ENCODE data around the gene XRN2.

XRN2 gene, protein sequence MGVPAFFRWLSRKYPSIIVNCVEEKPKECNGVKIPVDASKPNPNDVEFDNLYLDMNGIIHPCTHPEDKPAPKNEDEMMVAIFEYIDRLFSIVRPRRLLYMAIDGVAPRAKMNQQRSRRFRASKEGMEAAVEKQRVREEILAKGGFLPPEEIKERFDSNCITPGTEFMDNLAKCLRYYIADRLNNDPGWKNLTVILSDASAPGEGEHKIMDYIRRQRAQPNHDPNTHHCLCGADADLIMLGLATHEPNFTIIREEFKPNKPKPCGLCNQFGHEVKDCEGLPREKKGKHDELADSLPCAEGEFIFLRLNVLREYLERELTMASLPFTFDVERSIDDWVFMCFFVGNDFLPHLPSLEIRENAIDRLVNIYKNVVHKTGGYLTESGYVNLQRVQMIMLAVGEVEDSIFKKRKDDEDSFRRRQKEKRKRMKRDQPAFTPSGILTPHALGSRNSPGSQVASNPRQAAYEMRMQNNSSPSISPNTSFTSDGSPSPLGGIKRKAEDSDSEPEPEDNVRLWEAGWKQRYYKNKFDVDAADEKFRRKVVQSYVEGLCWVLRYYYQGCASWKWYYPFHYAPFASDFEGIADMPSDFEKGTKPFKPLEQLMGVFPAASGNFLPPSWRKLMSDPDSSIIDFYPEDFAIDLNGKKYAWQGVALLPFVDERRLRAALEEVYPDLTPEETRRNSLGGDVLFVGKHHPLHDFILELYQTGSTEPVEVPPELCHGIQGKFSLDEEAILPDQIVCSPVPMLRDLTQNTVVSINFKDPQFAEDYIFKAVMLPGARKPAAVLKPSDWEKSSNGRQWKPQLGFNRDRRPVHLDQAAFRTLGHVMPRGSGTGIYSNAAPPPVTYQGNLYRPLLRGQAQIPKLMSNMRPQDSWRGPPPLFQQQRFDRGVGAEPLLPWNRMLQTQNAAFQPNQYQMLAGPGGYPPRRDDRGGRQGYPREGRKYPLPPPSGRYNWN

GRCh38 chr20:21303061-21303871, at the start of gene XRN2:
XRN2 (plus strand) TSS chr20:21303331; CDS start chr20:21303399, 68 bp downstream.
- DNase-seq, result peak; percentile 95 to 97

- DNase-seq, result no peak
Measured at GRCh38 chr20:21257192-21257591, 45.9 kb upstream of the XRN2 start.

GRCh38 chr20:21258411-21258810, 44.7 kb upstream of the XRN2 start:
- no peak for DNase-seq

- no peak for DNase-seq
Measured at GRCh38 chr20:21259346-21259745, 43.8 kb upstream of the XRN2 start.

DNA sequence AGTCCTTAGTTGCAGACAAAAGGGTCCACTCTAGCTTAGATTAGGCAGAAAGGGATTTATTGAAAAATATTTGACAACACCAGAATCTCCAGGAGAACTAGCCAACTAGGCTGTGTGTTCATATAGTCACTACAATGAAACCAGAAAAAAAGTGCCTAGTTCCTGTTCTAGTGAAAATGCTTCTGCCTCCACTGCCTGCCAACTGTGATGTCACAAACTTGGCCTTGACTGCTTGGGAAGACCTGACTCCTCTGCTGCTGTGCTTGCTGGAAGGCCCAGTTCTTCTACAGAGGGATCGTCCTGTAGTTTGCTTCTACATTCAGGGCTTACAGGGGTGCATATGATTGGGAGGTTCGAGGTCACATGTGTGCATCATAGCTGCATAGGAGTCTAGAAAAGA, 40.3 kb upstream of the XRN2 start:
- peak; percentile 6 to 12 for DNase-seq

- no peak for DNase-seq
Measured at GRCh38 chr20:21265261-21266190, 37.6 kb upstream of the XRN2 start.

- no peak for DNase-seq
Measured at GRCh38 chr20:21266191-21266536, 37.0 kb upstream of the XRN2 start.

- no peak for DNase-seq
Measured at GRCh38 chr20:21269772-21270171, 33.4 kb upstream of the XRN2 start.

DNA sequence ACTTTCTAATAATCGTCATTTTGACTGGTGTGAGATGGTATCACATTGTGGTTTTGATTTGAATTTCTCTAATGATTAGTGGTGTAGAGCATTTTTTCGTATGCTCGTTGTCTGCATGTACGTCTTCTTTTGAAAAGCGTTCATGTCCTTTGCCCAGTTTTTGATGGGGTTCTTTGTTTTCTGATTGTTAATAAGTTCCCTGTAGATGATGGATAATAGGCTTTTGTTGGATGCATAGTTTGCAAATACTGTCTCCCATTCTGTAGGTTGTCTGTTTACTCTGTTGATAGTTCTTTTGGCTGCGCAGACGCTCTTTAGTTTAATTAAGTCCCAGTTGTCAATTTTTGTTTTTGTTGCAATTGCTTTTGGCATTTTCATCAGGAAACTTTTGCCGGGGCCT, 32.3 kb upstream of the XRN2 start:
- DNase-seq, result no peak

GRCh38 chr20:21272279-21272678, 30.9 kb upstream of the XRN2 start:
- DNase-seq, result no peak

DNA sequence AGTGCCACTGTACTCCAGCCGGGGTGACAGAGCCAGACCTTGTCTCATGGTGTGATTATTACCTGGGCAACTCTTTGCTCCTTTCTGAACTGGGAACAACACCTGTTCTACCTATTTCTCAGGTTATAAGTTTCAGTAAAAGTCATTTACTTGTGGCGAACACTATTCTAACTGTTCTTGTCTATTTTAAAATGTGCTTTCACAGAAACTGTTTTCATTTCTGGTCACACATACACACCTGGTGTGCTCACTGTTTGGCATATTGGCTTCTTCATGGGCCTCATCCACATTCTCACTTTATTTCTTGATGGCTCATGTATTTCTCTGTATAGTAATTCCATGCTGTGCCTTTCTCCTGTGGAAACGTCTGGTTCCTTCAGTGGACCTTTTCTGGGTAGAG, 30.5 kb upstream of the XRN2 start:
- DNase-seq, result no peak

- DNase-seq, result no peak
Measured at GRCh38 chr20:21273755-21274386, 29.3 kb upstream of the XRN2 start.

DNA sequence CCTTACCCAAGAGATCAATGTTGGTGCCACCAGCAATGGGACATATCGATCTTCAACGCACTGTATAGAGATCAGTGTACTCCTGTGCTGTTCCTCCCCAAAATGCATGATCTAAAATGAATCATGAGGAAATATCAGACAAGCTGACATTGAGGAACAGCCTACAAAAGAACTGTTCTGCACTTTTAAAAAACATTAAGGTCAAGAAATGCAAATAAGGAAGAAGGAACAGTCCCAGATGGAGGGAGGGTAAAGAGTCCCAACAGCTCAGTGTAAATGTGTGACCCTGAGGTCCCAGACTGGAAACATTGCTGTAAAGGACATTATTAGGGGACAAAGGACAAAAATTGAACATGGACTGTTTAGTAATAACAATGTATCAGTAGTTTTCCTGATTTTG, 24.3 kb upstream of the XRN2 start:
- DNase-seq, result no peak

- DNase-seq, result no peak
Measured at GRCh38 chr20:21279706-21280521, 23.2 kb upstream of the XRN2 start.

DNA sequence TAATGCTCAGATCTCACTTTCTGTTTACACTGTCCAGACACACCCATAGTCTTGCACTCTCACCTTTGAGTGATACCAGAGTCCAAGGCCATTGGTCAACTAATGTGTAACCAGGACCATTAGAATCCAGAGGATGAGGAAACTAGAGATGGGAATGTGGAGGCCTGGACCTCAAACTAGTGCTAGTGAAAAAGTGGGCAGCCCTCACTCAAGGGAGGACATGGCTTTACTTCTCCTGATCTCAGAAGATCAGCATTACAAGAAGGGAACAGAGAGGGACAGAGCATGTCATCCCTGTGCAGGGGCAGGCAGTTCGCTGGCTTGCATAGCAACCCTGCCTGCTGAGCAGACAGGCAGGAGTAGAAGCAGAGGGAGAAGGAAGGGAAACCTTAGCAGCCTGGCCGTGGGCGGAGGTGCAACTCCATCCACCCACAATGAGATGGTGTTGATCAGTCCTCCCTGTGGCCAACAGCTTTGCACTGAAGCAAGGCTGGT, 22.6 kb upstream of the XRN2 start:
- DNase-seq, result peak in 1 of 2 donors; percentile 8

- no peak for DNase-seq
Measured at GRCh38 chr20:21286775-21287174, 16.4 kb upstream of the XRN2 start.

DNA sequence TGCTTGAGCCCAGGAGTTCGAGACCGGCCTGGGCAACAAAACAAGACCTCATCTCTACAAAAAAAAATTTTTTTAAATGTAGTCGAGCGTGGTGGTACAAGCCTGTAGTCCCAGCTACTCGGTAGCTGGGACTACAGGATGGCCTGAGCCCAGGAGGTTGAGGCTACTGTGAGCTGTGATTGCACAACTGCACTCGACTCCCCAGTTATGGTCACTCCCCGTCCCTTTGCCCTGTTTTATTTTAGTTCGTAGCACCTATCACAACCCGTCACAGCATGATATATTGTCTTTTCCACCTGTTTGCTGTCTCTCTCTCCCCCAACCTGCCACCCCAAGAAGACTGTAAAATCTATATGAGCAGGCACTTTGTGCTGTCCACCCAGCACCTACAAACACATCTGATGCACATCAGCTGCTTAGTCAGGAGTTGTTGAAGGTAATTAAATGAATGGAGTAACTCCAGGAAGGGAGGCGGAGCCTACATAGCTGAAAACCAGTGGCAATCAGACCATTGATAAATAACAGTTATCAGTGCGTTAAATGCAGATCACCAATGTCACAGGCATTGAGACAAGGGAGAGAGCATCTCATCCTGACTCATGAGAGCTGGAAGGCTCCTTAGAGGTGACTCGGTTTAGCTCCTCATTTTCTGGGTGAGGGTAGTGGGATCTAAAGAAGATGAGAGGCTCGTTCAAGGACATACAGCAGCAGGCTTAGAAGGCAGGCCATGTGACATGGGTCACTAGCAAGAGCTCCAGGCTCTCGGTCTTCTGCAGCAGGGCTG, 14.4 kb upstream of the XRN2 start:
- DNase-seq, result no peak

- DNase-seq, result no peak
Measured at GRCh38 chr20:21289651-21290050, 13.5 kb upstream of the XRN2 start.

DNA sequence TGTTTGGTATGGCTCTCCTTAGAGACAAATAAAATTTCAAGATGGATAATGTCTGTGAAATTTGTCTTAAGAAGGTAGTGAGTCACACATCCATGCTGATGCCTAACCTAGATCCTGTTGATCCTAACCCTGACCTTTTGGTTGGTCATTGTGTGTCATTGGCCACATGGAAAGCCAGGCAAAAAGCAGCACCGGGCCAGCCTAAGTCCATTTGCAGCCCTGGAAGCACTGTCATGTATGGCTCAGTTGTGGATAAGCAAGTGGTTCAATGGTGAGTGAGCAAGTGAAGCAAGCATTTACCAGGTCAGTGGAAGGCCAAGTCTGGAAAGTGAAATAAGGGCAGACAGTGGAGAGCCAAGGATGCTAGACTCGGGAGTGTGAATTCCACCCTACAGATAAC, 12.1 kb upstream of the XRN2 start:
- DNase-seq, result no peak

GRCh38 chr20:21294755-21295154, 8.4 kb upstream of the XRN2 start:
- no peak for DNase-seq
